ENCODE results near the gene CAPN13. TPM values are rescaled to one million over a fixed set of nuclear protein-coding genes. Genes with fewer than 3 reads are reported as not detected.

CAPN13 gene
- total RNA-seq, 2 experiments from 2014 or later, result not detected

DNA sequence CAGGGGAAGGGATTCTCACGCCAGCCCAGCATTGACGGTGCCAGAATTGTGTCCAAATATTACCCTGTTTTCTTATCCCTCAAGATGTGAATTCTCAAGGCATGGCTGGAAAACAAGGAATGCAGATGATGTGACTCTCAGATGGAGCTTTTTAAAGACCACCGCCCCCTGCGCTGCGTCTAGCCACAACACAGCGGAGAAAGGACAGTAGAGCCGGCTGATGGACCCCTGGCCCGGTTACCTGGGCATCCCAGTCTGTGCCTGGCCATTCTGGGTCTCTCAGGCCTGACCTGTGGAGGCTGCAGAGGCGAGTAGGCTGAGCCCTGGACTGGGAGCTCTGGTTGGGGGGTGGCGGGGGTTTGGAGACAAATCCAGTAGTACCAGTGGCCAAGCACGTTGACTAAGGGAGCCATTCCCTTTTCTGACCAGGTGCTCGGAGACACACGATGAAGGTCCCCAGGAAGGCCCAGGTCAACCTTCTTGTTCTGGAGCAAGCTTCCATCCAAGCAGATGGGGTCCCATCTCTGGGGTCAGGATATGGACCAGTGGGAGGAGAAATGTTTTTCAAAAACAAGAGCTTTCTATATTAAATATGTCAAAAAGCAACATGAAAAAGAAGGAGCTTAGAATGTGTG lies 5.3 kb downstream of the CAPN13 start:
- POLR2A ChIA-PET, result no interaction called here
- Mint-ChIP-seq H3K4me3 (no peak overlapping the region), H3K27me3 (peaks cover 3% of the 10 kb centered on the region), H3K9me3 (no peaks in the 10 kb centered on the region), H3K4me1 (ENCODE audit: low read depth) (peaks cover 7% of the 10 kb centered on the region), H3K27ac (no peak overlapping the region), H3K36me3 (no peaks in the 10 kb centered on the region)
- intact Hi-C loops (cut with micrococcal nuclease), result no loop called here
- no peak for DNase-seq
- CTCF ChIA-PET, result no interaction called here

DNA sequence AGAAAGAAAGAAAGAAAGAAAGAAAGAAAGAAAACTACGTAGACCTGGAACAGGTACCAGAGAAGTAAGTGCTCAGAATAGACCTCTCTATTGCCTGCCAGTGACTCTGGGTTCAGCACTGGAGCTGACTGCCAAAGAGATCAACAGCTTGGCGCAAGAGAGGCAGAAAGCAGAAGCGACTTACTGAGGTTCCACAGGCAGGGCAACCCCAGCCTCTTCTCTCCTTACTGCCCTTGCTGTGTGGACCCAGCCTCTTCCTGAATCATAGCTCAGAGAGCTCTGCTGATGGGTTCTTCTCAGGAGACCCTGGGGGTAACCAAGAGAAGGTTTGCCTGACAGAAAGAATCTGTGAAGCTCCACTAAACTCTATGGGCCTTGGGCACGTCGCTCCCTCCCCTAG lies 7.1 kb downstream of the CAPN13 start:
- ChIA-PET CTCF (no interaction called here), POLR2A (no interaction called here)
- no peaks in the 10 kb centered on the region for H3K9me3 Mint-ChIP-seq
- no peaks in the 10 kb centered on the region for H3K36me3 Mint-ChIP-seq
- intact Hi-C loops (cut with micrococcal nuclease), result no loop called here
- H3K4me1 Mint-ChIP-seq (ENCODE audit: low read depth), result peaks cover 7% of the 10 kb centered on the region
- no peak for DNase-seq
- H3K27ac Mint-ChIP-seq, result no peak overlapping the region
- H3K27me3 Mint-ChIP-seq, result peaks cover 3% of the 10 kb centered on the region
- no peak overlapping the region for H3K4me3 Mint-ChIP-seq

DNA sequence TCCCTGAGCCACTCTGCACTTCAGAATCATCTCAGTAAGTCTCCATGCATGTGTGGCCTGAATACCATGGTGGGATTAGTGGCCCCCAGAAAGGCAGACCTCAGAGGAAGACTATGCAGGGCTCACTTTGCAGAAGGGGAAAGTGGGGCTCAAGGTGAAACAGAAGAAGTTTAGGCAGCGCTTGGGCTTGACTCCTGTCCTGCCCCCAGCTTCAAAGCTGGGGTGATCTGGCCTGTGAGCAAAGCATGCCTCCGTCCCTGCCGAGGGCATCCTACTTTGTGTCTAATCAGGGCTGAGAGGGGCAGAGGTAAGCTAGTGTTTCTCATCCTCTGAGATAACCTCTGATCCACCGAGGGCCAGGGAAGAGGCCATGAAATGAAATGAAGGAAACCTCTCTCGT lies 7.9 kb downstream of the CAPN13 start:
- Mint-ChIP-seq H3K27ac (no peak overlapping the region), H3K27me3 (peaks cover 3% of the 10 kb centered on the region), H3K36me3 (no peaks in the 10 kb centered on the region), H3K9me3 (no peaks in the 10 kb centered on the region), H3K4me1 (ENCODE audit: low read depth) (peaks cover 7% of the 10 kb centered on the region), H3K4me3 (no peak overlapping the region)
- DNase-seq, result no peak
- POLR2A ChIA-PET, result no interaction called here
- CTCF ChIA-PET, result no interaction called here
- intact Hi-C loops (cut with micrococcal nuclease), result no loop called here

DNA sequence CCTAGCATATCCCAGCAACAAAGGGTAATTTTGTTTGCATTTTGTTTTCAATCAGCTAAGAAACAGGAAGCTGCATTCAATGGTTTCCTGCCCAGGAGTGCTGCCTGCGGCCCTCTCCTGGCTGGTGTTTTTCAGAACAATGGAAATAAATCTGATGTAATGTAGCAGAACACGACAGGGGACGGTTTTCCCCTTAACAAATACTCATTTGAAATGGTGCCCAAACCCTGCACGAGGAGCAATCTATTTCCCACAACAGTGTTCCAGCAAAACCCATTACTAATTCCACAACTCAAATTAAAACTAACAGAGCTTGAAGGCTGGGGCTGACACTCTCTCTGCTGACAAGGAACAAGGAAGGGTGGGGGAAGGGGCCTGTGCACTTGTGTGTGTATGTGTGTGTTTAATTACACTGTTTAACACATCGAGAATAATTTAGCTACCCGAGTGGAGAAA lies 8.7 kb downstream of the CAPN13 start:
- H3K27ac Mint-ChIP-seq, result no peak overlapping the region
- no peaks in the 10 kb centered on the region for H3K36me3 Mint-ChIP-seq
- ChIA-PET POLR2A (no interaction called here), CTCF (no interaction called here)
- intact Hi-C loops (cut with micrococcal nuclease), result no loop called here
- DNase-seq, result peak; percentile 13
- H3K4me1 Mint-ChIP-seq (ENCODE audit: low read depth), result peaks cover 7% of the 10 kb centered on the region
- H3K27me3 Mint-ChIP-seq, result peaks cover 4% of the 10 kb centered on the region
- no peak overlapping the region for H3K4me3 Mint-ChIP-seq
- no peaks in the 10 kb centered on the region for H3K9me3 Mint-ChIP-seq

DNA sequence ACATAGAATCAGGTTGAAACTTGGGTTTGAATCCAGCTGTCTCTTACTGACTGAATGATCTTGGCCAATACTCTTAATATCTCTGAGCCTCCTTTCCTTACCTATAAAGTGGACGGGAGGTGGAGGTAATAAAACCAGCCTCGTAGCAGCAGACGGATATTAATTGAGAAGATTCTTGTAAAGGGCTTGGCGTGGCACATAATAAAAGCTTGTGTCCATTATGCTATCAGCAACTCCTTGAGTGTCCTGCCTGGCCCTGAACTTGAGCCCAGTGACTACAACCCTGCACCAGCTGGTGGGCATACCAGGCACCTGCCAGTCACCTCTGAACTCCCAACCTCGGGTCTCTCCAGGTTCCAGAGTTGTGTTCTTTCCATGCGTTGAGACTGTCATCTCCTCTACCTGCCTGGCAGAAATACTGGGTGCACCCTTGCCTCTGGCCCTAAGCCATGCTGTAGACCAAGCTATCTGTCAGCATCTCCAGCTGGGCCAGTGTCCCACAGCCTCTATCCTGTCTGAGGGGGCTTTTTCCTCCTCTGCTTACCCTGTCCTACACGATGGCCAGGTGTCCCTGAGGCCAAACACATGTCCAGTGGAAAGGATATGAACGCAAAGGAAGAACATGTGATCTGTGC lies 9.7 kb downstream of the CAPN13 start:
- no peak overlapping the region for H3K27ac Mint-ChIP-seq
- H3K27me3 Mint-ChIP-seq, result peaks cover 2% of the 10 kb centered on the region
- ChIA-PET POLR2A (no interaction called here), CTCF (no interaction called here)
- H3K36me3 Mint-ChIP-seq, result no peaks in the 10 kb centered on the region
- intact Hi-C loops (cut with micrococcal nuclease), result no loop called here
- H3K4me3 Mint-ChIP-seq, result no peak overlapping the region
- DNase-seq, result no peak
- no peaks in the 10 kb centered on the region for H3K9me3 Mint-ChIP-seq
- H3K4me1 Mint-ChIP-seq (ENCODE audit: low read depth), result peaks cover 7% of the 10 kb centered on the region

DNA sequence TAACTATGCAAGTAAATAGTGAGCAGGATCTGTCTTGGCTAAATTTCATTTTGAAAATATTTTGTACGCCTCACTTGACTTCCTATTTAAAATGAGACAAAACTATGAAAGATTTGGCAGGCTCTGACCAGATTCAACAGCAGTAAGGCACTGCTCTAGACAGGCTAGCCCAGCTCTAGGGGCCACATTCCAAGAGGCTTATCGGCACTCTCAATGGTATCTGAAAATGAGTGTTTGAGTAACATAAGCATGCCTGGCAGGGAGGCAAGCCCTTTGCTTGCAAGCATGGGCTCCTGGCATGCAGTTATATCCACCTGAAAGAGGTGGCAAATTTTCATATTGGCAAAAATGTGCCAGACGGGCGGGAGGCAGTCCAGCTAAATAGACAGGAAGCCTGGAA lies 10.5 kb downstream of the CAPN13 start:
- peaks cover 2% of the 10 kb centered on the region for H3K27me3 Mint-ChIP-seq
- H3K4me3 Mint-ChIP-seq, result no peak overlapping the region
- H3K27ac Mint-ChIP-seq, result no peak overlapping the region
- DNase-seq, result no peak
- intact Hi-C loops (cut with micrococcal nuclease), result no loop called here
- H3K4me1 Mint-ChIP-seq (ENCODE audit: low read depth), result peaks cover 7% of the 10 kb centered on the region
- no peaks in the 10 kb centered on the region for H3K9me3 Mint-ChIP-seq
- CTCF ChIA-PET, result no interaction called here
- POLR2A ChIA-PET, result no interaction called here
- no peaks in the 10 kb centered on the region for H3K36me3 Mint-ChIP-seq

DNA sequence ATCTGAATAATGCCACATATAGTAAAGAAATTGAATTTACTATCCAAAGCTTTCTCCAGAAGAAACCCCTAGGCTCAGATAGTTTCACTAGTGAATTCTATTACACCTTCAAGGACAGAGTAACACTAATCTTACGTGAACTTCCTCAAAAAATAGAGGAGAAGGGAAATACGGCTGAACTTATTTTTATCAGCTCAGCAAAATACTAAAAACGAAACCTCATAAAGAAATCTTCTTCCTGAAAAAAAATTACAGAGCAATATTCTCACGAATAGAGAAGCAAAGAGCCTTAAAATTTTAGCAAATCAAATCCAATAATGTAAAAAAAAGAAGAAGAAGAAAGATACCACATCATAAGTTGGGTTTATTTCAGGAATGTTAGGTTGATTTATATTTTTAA lies 14.7 kb downstream of the CAPN13 start:
- no peak for DNase-seq
- Mint-ChIP-seq H3K9me3 (no peaks in the 10 kb centered on the region), H3K36me3 (no peaks in the 10 kb centered on the region), H3K27ac (no peak overlapping the region), H3K4me3 (no peak overlapping the region), H3K27me3 (peaks cover 11% of the 10 kb centered on the region), H3K4me1 (ENCODE audit: low read depth) (no peaks in the 10 kb centered on the region)
- ChIA-PET CTCF (no interaction called here), POLR2A (no interaction called here)
- intact Hi-C loops (cut with micrococcal nuclease), result no loop called here

DNA sequence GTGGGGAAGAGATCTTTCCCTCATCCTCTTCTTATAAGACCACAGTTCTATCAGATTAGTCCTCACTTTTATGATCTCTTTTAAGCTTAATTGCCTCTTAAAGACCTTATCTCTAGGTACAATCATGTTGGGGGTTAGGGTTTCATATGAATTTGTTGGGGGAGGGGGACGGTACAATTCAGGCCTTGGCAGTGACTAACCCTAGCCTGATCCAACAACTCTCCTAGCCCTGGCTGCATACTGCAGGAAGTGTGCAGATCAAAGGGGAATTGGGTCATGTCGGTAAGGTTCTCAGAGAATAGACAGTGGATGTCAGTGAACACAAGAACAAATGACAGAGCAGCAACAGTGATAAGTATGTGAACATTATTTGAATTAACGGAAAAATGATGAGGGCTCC lies 16.4 kb downstream of the CAPN13 start:
- H3K4me3 Mint-ChIP-seq, result no peak overlapping the region
- no peaks in the 10 kb centered on the region for H3K9me3 Mint-ChIP-seq
- ChIA-PET POLR2A (no interaction called here), CTCF (no interaction called here)
- no peak overlapping the region for H3K27ac Mint-ChIP-seq
- peaks cover 15% of the 10 kb centered on the region for H3K27me3 Mint-ChIP-seq
- H3K36me3 Mint-ChIP-seq, result no peaks in the 10 kb centered on the region
- intact Hi-C loops (cut with micrococcal nuclease), result no loop called here
- no peak for DNase-seq
- H3K4me1 Mint-ChIP-seq (ENCODE audit: low read depth), result no peaks in the 10 kb centered on the region

DNA sequence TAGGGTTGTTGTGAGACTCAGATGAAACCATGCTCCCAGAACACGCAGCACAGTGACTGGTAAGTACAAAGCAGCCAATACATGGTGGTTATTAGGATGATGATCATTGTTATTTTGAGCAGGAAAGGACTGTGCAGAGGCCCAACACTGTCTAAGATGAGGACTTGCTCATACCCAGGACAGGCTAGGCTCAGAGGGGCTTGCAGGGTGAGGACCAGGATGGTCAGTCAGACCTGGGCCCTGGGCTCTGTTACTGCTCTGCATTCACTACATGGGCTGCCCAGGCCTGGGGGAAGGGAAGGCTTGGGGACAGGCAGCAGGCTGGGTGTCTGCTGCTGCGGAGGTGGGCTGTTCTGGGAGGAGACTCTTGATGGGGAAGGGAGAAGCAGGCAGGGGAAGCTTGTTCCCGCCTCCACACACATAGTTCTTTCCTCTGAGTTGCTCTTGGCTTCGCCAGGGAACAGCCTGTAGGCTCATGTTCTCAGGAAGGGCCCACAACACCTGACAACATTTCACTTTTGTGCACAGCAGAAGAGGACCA lies 17.5 kb downstream of the CAPN13 start:
- CTCF ChIA-PET, result no interaction called here
- DNase-seq, result no peak
- POLR2A ChIA-PET, result no interaction called here

DNA sequence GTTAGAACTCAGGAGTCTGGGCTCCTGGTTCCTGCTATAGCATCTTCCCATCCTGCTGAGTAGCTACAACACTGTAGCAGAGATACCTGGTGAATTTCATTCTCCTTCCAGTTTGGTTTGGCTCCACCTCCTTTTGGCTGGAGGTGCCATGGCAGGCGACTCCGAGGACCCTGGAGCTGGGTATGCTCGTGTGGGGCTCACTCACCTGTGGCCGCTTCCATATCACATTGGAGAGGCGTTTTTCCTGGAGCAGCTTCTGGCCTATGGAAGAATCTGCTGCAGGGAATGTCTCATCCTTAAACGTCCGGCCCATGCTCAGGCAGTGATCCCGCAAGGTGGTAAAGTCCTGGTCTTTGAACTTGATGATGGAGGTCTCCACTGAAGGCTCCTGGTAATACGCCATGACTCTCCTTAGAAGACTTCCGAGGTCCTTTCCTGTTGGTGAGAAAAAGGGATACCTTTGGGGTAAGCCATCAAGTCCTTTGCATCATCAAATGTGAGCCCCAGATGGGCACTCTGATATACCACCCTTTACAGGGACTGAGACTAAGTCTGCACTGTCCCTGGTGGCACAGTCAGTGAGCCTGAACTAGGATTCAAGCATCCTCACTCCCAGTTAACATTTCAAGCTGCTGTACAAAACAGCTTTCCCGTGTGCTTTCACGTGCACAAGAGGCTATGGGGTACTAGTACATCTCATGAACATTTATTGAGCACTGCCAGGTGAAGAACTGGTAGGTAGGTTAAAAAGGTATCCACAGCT lies 20.1 kb downstream of the CAPN13 start:
- Mint-ChIP-seq H3K9me3 (no peaks in the 10 kb centered on the region), H3K27ac (no peak overlapping the region), H3K4me1 (ENCODE audit: low read depth) (no peaks in the 10 kb centered on the region), H3K36me3 (no peaks in the 10 kb centered on the region), H3K27me3 (peaks cover 21% of the 10 kb centered on the region), H3K4me3 (no peak overlapping the region)
- ChIA-PET CTCF (no interaction called here), POLR2A (no interaction called here)
- DNase-seq, result no peak
- intact Hi-C loops (cut with micrococcal nuclease), result no loop called here

More for the DNA sequence above, 17.5 kb downstream of the CAPN13 start:
- Mint-ChIP-seq H3K4me3 (no peak overlapping the region), H3K4me1 (ENCODE audit: low read depth) (no peaks in the 10 kb centered on the region), H3K9me3 (no peaks in the 10 kb centered on the region), H3K27me3 (peaks cover 20% of the 10 kb centered on the region), H3K36me3 (no peaks in the 10 kb centered on the region), H3K27ac (no peak overlapping the region)
- intact Hi-C loops (cut with micrococcal nuclease), result no loop called here

DNA sequence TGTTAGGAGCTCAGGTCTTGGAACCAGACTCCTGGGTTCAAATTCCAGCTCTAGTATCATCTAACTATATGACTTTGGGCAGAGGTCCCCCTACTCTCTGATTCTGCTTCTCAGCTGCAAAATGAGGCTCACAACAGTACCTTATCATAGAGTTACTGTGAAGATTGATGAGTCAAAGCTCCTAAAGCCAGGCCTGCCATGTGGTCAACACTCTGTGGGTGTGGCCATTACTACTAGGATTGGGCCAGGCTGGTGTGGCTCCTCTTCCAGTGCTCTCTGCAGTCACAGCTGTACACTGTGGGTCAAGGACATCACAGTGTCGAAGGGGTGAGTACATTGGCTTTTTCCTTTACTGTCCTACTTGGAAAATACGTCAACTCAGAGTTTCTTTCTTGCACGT lies 22.6 kb downstream of the CAPN13 start:
- H3K27ac Mint-ChIP-seq, result no peak overlapping the region
- no peaks in the 10 kb centered on the region for H3K4me1 Mint-ChIP-seq (ENCODE audit: low read depth)
- H3K4me3 Mint-ChIP-seq, result no peak overlapping the region
- POLR2A ChIA-PET, result no interaction called here
- H3K27me3 Mint-ChIP-seq, result peaks cover 15% of the 10 kb centered on the region
- no peak for DNase-seq
- H3K36me3 Mint-ChIP-seq, result no peaks in the 10 kb centered on the region
- CTCF ChIA-PET, result no interaction called here
- intact Hi-C loops (cut with micrococcal nuclease), result no loop called here
- no peaks in the 10 kb centered on the region for H3K9me3 Mint-ChIP-seq

DNA sequence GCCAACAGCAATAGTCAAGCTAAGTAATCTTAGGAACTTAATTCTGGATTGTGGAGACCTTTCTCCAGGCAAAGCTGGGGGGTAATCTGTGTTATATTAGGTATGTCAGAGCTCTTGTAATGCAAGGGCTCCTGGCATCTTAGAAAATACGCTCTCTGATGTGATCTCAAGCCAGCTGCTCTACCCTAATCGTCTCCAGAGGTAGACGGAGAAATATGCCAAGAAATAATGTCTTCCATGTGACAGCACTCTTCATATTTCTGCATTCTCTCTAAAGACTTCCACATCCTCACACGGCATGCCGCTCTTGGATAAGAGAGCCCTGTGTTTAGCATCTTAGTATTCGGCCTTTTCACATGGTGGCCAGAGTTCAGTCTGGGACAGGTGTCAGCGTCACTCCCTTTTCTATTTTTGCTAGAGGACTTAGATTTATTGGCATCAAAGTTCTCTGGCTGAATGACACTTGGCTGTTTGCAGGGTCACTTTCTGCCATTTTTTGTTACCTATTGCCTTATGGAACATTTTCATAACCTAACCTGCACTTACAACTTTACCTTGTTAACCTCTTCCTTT lies 25.2 kb downstream of the CAPN13 start:
- no peaks in the 10 kb centered on the region for H3K36me3 Mint-ChIP-seq
- H3K4me3 Mint-ChIP-seq, result no peak overlapping the region
- intact Hi-C loops (cut with micrococcal nuclease), result no loop called here
- peaks cover 11% of the 10 kb centered on the region for H3K27me3 Mint-ChIP-seq
- no peaks in the 10 kb centered on the region for H3K4me1 Mint-ChIP-seq (ENCODE audit: low read depth)
- ChIA-PET POLR2A (no interaction called here), CTCF (interaction anchor here (1.6 kb wide), 1 partner anchor 71 kb away, joined by 4 read pairs; no protein-coding TSS in a partner anchor)
- no peak overlapping the region for H3K27ac Mint-ChIP-seq
- DNase-seq, result no peak
- no peaks in the 10 kb centered on the region for H3K9me3 Mint-ChIP-seq

Measured in activated CD4-positive, alpha-beta memory T cell treated with anti-CD3 and anti-CD28 coated beads for 36 hours (primary cell).